Activated T-cell treated with anti-CD3 and anti-CD28 coated beads for 48 hours (primary cell): Measurements from ENCODE around the gene ATXN7.

Experiments used
- DNase-seq: peaks from one replicate; pipeline ENCODE4 v3.0.0-alpha.2; 2020; ENCODE audit warnings: low read depth

ATXN7 gene

GRCh38 chr3:63864008-63864964, 619 bp downstream of the ATXN7 start:
- DNase-seq = peak; percentile 43

GRCh38 chr3:63864965-63865327, 1.3 kb downstream of the ATXN7 start:
- DNase-seq = no peak

DNA sequence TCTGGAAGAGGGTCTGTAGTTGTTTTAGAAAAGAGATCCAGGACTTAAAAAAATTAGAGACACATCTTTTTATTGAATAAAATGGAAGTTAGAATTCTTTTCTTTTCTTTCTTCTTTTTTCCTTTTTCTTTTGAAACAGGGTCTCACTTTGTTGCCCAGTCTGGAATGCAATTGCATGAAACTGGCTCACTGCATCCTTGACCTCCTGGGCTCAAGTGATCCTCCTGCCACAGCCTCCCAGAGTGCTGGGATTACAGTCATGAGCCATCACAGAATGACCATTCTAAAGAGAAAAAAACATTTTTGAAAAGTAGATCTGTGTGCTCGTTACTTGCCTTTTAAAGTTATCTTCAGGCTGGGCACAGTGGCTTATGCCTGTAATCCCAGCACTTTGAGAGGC, 3.6 kb downstream of the ATXN7 start:
- no peak for DNase-seq

- DNase-seq = no peak
These were observed 6.4 kb downstream of the ATXN7 start for GRCh38 chr3:63869940-63870614.

DNA sequence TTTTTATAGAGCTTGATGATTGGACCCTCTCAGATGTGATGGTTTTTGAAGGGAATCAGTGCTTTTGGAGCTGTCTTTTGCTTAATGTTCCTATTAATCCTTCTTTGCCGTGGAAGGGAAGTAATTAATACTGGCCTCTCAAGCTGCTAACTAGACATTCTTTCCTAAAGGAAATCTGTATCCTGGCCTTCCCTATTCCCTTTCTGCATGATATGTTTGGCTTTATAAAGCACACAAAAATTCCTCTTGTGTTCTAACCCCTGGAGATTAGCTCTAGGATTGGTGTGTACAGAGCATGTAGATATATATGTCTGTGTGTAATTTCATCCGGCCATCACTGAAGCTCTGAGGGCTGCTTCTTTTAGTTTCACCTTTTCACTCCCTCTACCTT, 6.9 kb downstream of the ATXN7 start:
- no peak for DNase-seq

- no peak for DNase-seq
These were observed 8.7 kb downstream of the ATXN7 start for GRCh38 chr3:63872135-63872924.

- DNase-seq = no peak
These were observed 11.1 kb downstream of the ATXN7 start for GRCh38 chr3:63874769-63875168.

DNA sequence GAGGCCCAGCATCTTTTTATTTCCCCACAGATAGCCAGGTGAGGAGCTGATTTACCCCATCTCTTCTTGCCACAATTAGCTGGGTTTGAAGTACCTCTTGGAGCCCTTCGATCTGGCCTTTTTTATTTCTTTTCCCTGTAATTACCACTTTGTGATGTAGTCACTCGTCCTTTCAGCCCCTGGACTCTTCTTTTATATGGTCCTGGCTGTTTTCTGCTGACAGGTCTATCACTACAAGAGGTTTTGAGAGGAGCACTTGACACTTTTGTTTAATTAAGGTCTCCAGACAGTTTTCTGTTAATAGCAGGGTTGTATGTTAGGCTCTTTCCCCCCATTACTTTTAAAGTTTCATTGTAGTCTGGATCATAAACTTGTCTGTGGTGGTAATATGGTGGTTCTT, 11.8 kb downstream of the ATXN7 start:
- DNase-seq = no peak

GRCh38 chr3:63876260-63876659, 12.6 kb downstream of the ATXN7 start:
- no peak for DNase-seq

GRCh38 chr3:63877737-63878393, 14.2 kb downstream of the ATXN7 start:
- no peak for DNase-seq

GRCh38 chr3:63878394-63879060, 14.9 kb downstream of the ATXN7 start:
- DNase-seq = no peak

GRCh38 chr3:63880653-63881052, 17.0 kb downstream of the ATXN7 start:
- no peak for DNase-seq

DNA sequence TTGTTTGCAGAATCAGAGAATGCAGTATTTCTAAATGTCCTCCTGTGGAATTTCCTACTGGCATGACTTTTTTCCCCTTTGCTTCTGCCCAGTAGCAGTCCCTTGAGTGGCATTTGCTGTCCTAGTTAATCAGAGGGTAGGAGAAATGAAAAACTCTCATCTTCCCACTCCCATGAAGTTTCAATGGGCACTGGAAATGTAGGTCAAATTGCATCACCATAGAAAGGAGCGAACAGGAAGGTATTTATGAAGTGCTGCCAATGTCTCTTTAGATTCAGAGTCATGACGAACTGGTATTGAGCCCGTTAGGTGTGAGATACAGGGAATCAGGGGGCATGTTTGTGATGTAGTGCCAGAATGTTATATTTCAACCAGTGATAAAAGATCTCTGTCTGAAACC, 23.2 kb downstream of the ATXN7 start:
- DNase-seq = no peak

- no peak for DNase-seq
These were observed 27.9 kb downstream of the ATXN7 start for GRCh38 chr3:63891518-63891917.

DNA sequence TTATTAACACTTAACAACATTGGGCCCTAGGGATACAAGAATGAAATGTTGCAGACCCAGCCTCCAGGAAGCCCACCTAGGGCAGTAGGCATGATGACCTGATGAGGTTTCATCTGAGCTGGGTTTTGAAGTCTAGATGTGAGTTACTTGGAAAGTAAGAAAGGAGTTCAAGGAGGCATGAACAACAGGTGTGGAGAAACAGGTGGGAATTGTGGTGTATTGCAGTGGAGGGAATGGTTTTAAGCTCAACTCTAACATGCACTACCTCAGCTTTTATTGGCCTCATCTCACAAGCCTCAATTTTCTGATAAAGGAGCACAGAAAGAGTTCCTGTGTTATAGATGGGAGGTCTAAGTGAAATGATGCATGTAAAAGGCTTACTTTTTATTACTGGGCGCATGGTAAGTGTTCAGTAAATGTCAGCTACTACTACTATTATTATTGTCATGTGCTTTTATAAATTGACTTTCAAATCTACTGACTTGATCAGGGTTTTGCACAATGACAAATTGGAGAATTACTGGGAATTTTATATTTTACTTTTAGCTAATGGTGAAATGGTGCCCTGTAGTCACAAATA, 29.2 kb downstream of the ATXN7 start:
- DNase-seq = no peak

- no peak for DNase-seq
These were observed 31.9 kb downstream of the ATXN7 start for GRCh38 chr3:63895422-63896189.

GRCh38 chr3:63896332-63897030, 32.8 kb downstream of the ATXN7 start:
- no peak for DNase-seq

DNA sequence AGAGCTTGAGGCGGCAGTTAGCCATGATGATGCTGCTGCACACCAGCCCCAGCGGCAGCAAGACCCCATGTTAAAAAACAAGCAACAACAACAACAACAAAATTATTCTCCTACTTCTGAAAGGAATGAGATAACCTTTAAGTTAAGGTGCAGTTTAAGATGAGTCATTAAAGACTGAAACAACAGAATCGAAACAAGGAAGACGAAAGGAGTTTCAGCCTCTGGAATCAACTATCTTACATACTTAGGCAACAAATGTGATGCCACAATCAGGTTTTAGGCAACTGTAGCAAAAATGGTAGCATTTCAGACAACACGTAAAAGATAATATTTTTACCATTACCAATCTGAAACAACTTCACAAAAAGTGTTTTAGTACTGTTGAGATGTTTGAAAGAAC, 36.3 kb downstream of the ATXN7 start:
- no peak for DNase-seq

- DNase-seq = no peak
These were observed 36.8 kb downstream of the ATXN7 start for GRCh38 chr3:63900459-63900858.
